Measurements from ENCODE around the gene NMS. TPM values are rescaled to one million over a fixed set of nuclear protein-coding genes. Genes with fewer than 3 reads are reported as not detected.

The NMS gene
- total and polyA plus RNA-seq, 4 donors: not detected

- Histone ChIP-seq H3K27ac (ENCODE audit: low read depth in 1 of 2, low read length in 1 of 2) (no peak overlapping the region), H3K4me3 (no peak overlapping the region), H3K9ac (ENCODE audit: insufficient read depth in 1 of 2, low read length in 2 of 2) (no peak overlapping the region), H3K36me3 (ENCODE audit: control insufficient read depth in 4 of 4, insufficient read depth in 4 of 4, low read length in 4 of 4) (no peaks in the 10 kb centered on the region), H3K9me3 (ENCODE audit: control insufficient read depth in 4 of 4, insufficient read depth in 3 of 4, low read length in 3 of 4) (peaks cover 0 to 5% (median 0%) of the 10 kb centered on the region in 4 donors), H3K4me1 (ENCODE audit: control insufficient read depth in 5 of 5, insufficient read depth in 5 of 5, low read length in 5 of 5) (peaks cover 0 to 11% (median 0%) of the 10 kb centered on the region in 5 donors), H3K27me3 (ENCODE audit: control insufficient read depth in 3 of 3, insufficient read depth in 3 of 3, low read length in 2 of 3) (no peaks in the 10 kb centered on the region)
- DNase-seq (no peak), ATAC-seq (ENCODE audit: insufficient read depth, low FRiP score) (no peak)
- no peak for TF ChIP-seq CTCF (IDR thresholded peaks at IDR 0.05; ENCODE audit: control extremely low read depth, extremely low read depth)
- WGBS, 2 donors: 88 to 90% methylated on average over 18 of the region's 18 CpGs
Measured at GRCh38 chr2:100426384-100426720, 43.9 kb upstream of the NMS start.

- 92 to 93% methylated on average over 12 of the region's 12 CpGs for WGBS, 2 donors
- Histone ChIP-seq H3K9ac (ENCODE audit: insufficient read depth in 1 of 2, low read length in 2 of 2) (no peak overlapping the region), H3K4me1 (ENCODE audit: control insufficient read depth in 5 of 5, insufficient read depth in 5 of 5, low read length in 5 of 5) (peaks cover 0 to 9% (median 0%) of the 10 kb centered on the region in 5 donors), H3K27me3 (ENCODE audit: control insufficient read depth in 3 of 3, insufficient read depth in 3 of 3, low read length in 2 of 3) (no peaks in the 10 kb centered on the region), H3K9me3 (ENCODE audit: control insufficient read depth in 4 of 4, insufficient read depth in 3 of 4, low read length in 3 of 4) (peaks cover 0 to 5% (median 0%) of the 10 kb centered on the region in 4 donors), H3K4me3 (no peak overlapping the region), H3K27ac (ENCODE audit: low read depth in 1 of 2, low read length in 1 of 2) (no peak overlapping the region), H3K36me3 (ENCODE audit: control insufficient read depth in 4 of 4, insufficient read depth in 4 of 4, low read length in 4 of 4) (no peaks in the 10 kb centered on the region)
- DNase-seq (no peak), ATAC-seq (ENCODE audit: insufficient read depth, low FRiP score) (no peak)
- no peak for TF ChIP-seq CTCF (IDR thresholded peaks at IDR 0.05; ENCODE audit: control extremely low read depth, extremely low read depth)
Measured at GRCh38 chr2:100427111-100427510, 43.2 kb upstream of the NMS start.

- DNase-seq: peak; percentile 31 to 58 (median 40)
- Histone ChIP-seq H3K4me1 (ENCODE audit: control insufficient read depth in 5 of 5, insufficient read depth in 5 of 5, low read length in 5 of 5) (peaks cover 0 to 4% (median 0%) of the 10 kb centered on the region in 5 donors), H3K9me3 (ENCODE audit: control insufficient read depth in 4 of 4, insufficient read depth in 3 of 4, low read length in 3 of 4) (peaks cover 0 to 5% (median 0%) of the 10 kb centered on the region in 4 donors), H3K9ac (ENCODE audit: insufficient read depth in 1 of 2, low read length in 2 of 2) (no peak overlapping the region), H3K4me3 (no peak overlapping the region), H3K27ac (ENCODE audit: low read depth in 1 of 2, low read length in 1 of 2) (no peak overlapping the region), H3K36me3 (ENCODE audit: control insufficient read depth in 4 of 4, insufficient read depth in 4 of 4, low read length in 4 of 4) (no peaks in the 10 kb centered on the region), H3K27me3 (ENCODE audit: control insufficient read depth in 3 of 3, insufficient read depth in 3 of 3, low read length in 2 of 3) (no peaks in the 10 kb centered on the region)
- no peak for ATAC-seq (ENCODE audit: insufficient read depth, low FRiP score)
- 35 to 37% methylated on average over 11 of the region's 11 CpGs for WGBS, 2 donors
- peak; percentile 22 for TF ChIP-seq CTCF (IDR thresholded peaks at IDR 0.05; ENCODE audit: control extremely low read depth, extremely low read depth)
Measured at GRCh38 chr2:100427627-100428258, 42.5 kb upstream of the NMS start.

- 21 to 45% methylated on average over 1 of the region's 1 CpG for WGBS, 2 donors
- Histone ChIP-seq H3K9ac (ENCODE audit: insufficient read depth in 1 of 2, low read length in 2 of 2) (no peak overlapping the region), H3K36me3 (ENCODE audit: control insufficient read depth in 4 of 4, insufficient read depth in 4 of 4, low read length in 4 of 4) (no peaks in the 10 kb centered on the region), H3K27me3 (ENCODE audit: control insufficient read depth in 3 of 3, insufficient read depth in 3 of 3, low read length in 2 of 3) (no peaks in the 10 kb centered on the region), H3K4me3 (no peak overlapping the region), H3K9me3 (ENCODE audit: control insufficient read depth in 4 of 4, insufficient read depth in 3 of 4, low read length in 3 of 4) (peaks cover 0 to 5% (median 0%) of the 10 kb centered on the region in 4 donors), H3K27ac (ENCODE audit: low read depth in 1 of 2, low read length in 1 of 2) (no peak overlapping the region), H3K4me1 (ENCODE audit: control insufficient read depth in 5 of 5, insufficient read depth in 5 of 5, low read length in 5 of 5) (no peaks in the 10 kb centered on the region)
- ATAC-seq (ENCODE audit: insufficient read depth, low FRiP score): no peak
- DNase-seq: no peak
- no peak for TF ChIP-seq CTCF (IDR thresholded peaks at IDR 0.05; ENCODE audit: control extremely low read depth, extremely low read depth)
Measured at GRCh38 chr2:100429726-100430125, 40.6 kb upstream of the NMS start.
